ENCODE data around the gene RAB33B. TPM values are rescaled to one million over a fixed set of nuclear protein-coding genes. Genes with fewer than 3 reads are reported as not detected.

The RAB33B gene
- total RNA-seq, 1 experiment from 2014 or later = 4.5 TPM

DNA sequence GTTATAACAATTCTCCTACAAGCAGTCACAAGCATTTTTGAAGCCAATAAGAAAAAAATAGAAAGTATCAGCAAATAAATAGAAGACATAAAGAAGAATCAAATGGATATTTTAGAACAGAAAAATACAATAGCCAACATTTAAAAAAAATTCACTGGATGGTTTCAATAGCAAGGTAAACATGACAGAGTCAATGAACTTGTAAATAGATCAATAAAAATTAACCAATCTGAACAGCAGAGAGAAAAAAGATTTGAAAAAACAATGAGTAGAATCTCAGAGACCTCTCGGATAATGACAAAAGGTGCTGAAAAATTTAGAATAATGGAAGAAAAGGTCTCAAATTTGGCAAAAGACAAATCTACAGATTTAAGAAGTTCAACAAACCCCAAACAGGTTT, 33.3 kb upstream of the RAB33B start:
- in situ Hi-C loops (cut with HindIII; ENCODE audit: low pct_unique_long_range_greater_than_20kb, low sequenced_read_pairs) (no loop called here), intact Hi-C loops (cut with micrococcal nuclease; ENCODE audit: unreplicated experiment) (no loop called here)
- no peaks in the 10 kb centered on the region for H3K9me3 ChIP-seq (ENCODE audit: control insufficient read depth, insufficient read depth, low read depth, low read length)
- BruUV-seq (replicated peaks) = no TSS peak
- no peak overlapping the region for H3K4me3 ChIP-seq (ENCODE audit: low read depth in 2 of 2, low read length in 2 of 2)
- ATAC-seq (no peak), DNase-seq (ENCODE audit: low read depth, low spot score) (no peak)
- H3K36me3 ChIP-seq (ENCODE audit: control insufficient read depth, insufficient read depth, low read length) = no peaks in the 10 kb centered on the region
- no peaks in the 10 kb centered on the region for H3K4me1 ChIP-seq (ENCODE audit: control insufficient read depth, insufficient read depth, low read length)
- TF ChIP-seq REST (IDR thresholded peaks at IDR 0.05; ENCODE audit: insufficient read depth in 1 of 2, low read depth in 2 of 2, low read length in 1 of 2) (no peak), TCF7L2 (IDR thresholded peaks at IDR 0.05; ENCODE audit: low read depth, low read length) (no peak), POLR2AphosphoS5 (IDR thresholded peaks at IDR 0.05; ENCODE audit: low read depth, low read length) (no peak), SIN3A (IDR thresholded peaks at IDR 0.05; ENCODE audit: borderline replicate concordance, insufficient read depth, low read depth, low read length) (no peak)
- TF ChIP-seq, protein P1, sequence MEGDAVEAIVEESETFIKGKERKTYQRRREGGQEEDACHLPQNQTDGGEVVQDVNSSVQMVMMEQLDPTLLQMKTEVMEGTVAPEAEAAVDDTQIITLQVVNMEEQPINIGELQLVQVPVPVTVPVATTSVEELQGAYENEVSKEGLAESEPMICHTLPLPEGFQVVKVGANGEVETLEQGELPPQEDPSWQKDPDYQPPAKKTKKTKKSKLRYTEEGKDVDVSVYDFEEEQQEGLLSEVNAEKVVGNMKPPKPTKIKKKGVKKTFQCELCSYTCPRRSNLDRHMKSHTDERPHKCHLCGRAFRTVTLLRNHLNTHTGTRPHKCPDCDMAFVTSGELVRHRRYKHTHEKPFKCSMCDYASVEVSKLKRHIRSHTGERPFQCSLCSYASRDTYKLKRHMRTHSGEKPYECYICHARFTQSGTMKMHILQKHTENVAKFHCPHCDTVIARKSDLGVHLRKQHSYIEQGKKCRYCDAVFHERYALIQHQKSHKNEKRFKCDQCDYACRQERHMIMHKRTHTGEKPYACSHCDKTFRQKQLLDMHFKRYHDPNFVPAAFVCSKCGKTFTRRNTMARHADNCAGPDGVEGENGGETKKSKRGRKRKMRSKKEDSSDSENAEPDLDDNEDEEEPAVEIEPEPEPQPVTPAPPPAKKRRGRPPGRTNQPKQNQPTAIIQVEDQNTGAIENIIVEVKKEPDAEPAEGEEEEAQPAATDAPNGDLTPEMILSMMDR (IDR thresholded peaks at IDR 0.05) = no peak
- POLR2A ChIA-PET = no interaction called here
- no peaks in the 10 kb centered on the region for H3K27me3 ChIP-seq (ENCODE audit: control insufficient read depth, insufficient read depth, low read length)
- CTCF ChIA-PET = no interaction called here
- no peak overlapping the region for H3K27ac ChIP-seq (ENCODE audit: low read length)

GRCh38 chr4:139436122-139436521, 17.8 kb upstream of the RAB33B start:
- no peak for ATAC-seq
- Histone ChIP-seq H3K27me3 (ENCODE audit: control insufficient read depth, insufficient read depth, low read length) (no peaks in the 10 kb centered on the region), H3K9me3 (ENCODE audit: control insufficient read depth, insufficient read depth, low read depth, low read length) (peaks cover 10% of the 10 kb centered on the region; the same call in 1 of the 2 replicates), H3K27ac (ENCODE audit: low read length) (no peak overlapping the region), H3K4me1 (ENCODE audit: control insufficient read depth, insufficient read depth, low read length) (no peaks in the 10 kb centered on the region), H3K4me3 (ENCODE audit: low read depth in 2 of 2, low read length in 2 of 2) (no peak overlapping the region), H3K36me3 (ENCODE audit: control insufficient read depth, insufficient read depth, low read length) (no peaks in the 10 kb centered on the region)
- no peak for DNase-seq (ENCODE audit: low read depth, low spot score)
- no TSS peak for BruUV-seq (replicated peaks)
- intact Hi-C loops (cut with micrococcal nuclease; ENCODE audit: unreplicated experiment) (no loop called here), in situ Hi-C loops (cut with HindIII; ENCODE audit: low pct_unique_long_range_greater_than_20kb, low sequenced_read_pairs) (no loop called here)
- POLR2A ChIA-PET = no interaction called here
- TF ChIP-seq SIN3A (IDR thresholded peaks at IDR 0.05; ENCODE audit: borderline replicate concordance, insufficient read depth, low read depth, low read length) = no peak
- no peak for TF ChIP-seq TCF7L2 (IDR thresholded peaks at IDR 0.05; ENCODE audit: low read depth, low read length)
- no peak for TF ChIP-seq POLR2AphosphoS5 (IDR thresholded peaks at IDR 0.05; ENCODE audit: low read depth, low read length)
- CTCF ChIA-PET = no interaction called here

DNA sequence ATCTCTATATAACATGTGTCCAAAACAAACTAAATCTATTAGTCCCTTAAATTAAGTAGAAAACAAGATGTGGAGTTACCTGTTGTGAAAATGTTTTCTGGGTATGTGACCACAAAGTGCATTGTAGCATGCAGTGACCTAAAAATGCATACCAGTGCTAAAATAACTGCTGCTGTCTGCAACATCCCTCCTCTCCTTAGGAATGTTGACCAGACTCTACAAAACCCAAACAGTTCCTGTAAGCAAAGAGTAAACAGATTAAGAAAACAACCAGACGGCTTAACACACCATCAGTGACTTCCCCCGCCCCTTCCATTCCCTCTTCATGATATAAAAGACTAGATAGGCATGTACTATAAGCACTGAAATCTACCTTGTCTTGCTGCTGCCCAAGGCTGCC, 15.8 kb upstream of the RAB33B start:
- Histone ChIP-seq H3K9me3 (ENCODE audit: control insufficient read depth, insufficient read depth, low read depth, low read length) (peaks cover 10% of the 10 kb centered on the region; the same call in 1 of the 2 replicates), H3K4me3 (ENCODE audit: low read depth in 2 of 2, low read length in 2 of 2) (no peak overlapping the region), H3K4me1 (ENCODE audit: control insufficient read depth, insufficient read depth, low read length) (no peaks in the 10 kb centered on the region), H3K27ac (ENCODE audit: low read length) (no peak overlapping the region), H3K27me3 (ENCODE audit: control insufficient read depth, insufficient read depth, low read length) (no peaks in the 10 kb centered on the region), H3K36me3 (ENCODE audit: control insufficient read depth, insufficient read depth, low read length) (no peaks in the 10 kb centered on the region)
- intact Hi-C loops (cut with micrococcal nuclease; ENCODE audit: unreplicated experiment) = no loop called here
- in situ Hi-C loops (cut with HindIII; ENCODE audit: low pct_unique_long_range_greater_than_20kb, low sequenced_read_pairs) = no loop called here
- no peak for TF ChIP-seq SIN3A (IDR thresholded peaks at IDR 0.05; ENCODE audit: borderline replicate concordance, insufficient read depth, low read depth, low read length)
- no peak for TF ChIP-seq POLR2AphosphoS5 (IDR thresholded peaks at IDR 0.05; ENCODE audit: low read depth, low read length)
- TF ChIP-seq REST (IDR thresholded peaks at IDR 0.05; ENCODE audit: insufficient read depth in 1 of 2, low read depth in 2 of 2, low read length in 1 of 2) = no peak
- TF ChIP-seq TCF7L2 (IDR thresholded peaks at IDR 0.05; ENCODE audit: low read depth, low read length) = no peak
- TF ChIP-seq, protein P1 (IDR thresholded peaks at IDR 0.05) = no peak
- DNase-seq (ENCODE audit: low read depth, low spot score) = no peak
- no peak for ATAC-seq
- POLR2A ChIA-PET = no interaction called here
- CTCF ChIA-PET = no interaction called here
- BruUV-seq (replicated peaks) = no TSS peak

All from Panc1 (cell line).